Measurements from ENCODE around the gene NOTUM.

The NOTUM gene

GRCh38 chr17:81932333-81932983, 28.5 kb downstream of the NOTUM start:
- TF ChIP-seq Cebpa-rat (IDR thresholded peaks at IDR 0.05): no peak
- H3K27me3 ChIP-seq: peaks cover 15 to 24% (median 19%) of the 10 kb centered on the region in 11 experiments
- no peak overlapping the region for H3K27ac ChIP-seq
- H3K9ac ChIP-seq: no peak overlapping the region
- peaks cover 0 to 31% (median 18%) of the 10 kb centered on the region in 11 experiments; a peak in 11 of 22 replicates for H3K36me3 ChIP-seq
- H3K4me3 ChIP-seq: no peak overlapping the region
- peak overlapping the region; percentile 16 to 97 (median 61); a peak in 19 of 22 replicates for H3K4me2 ChIP-seq
- no peaks in the 10 kb centered on the region for H3K9me3 ChIP-seq (replicated peaks in 1 of 11)
- H3K4me1 ChIP-seq: peaks cover 34 to 87% (median 73%) of the 10 kb centered on the region in 10 experiments
- peaks cover 0 to 77% (median 24%) of the 10 kb centered on the region in 11 experiments; a peak in 12 of 22 replicates for H4K20me1 ChIP-seq

GRCh38 chr17:81931557-81932332, 29.2 kb downstream of the NOTUM start:
- Histone ChIP-seq H3K4me2 (peak overlapping the region; percentile 16 to 97 (median 61); a peak in 21 of 22 replicates), H3K27me3 (peaks cover 15 to 24% (median 19%) of the 10 kb centered on the region in 11 experiments), H4K20me1 (peaks cover 0 to 77% (median 24%) of the 10 kb centered on the region in 11 experiments; a peak in 12 of 22 replicates), H3K9me3 (replicated peaks in 1 of 11) (no peaks in the 10 kb centered on the region), H3K9ac (peak overlapping the region in 3 of 11 experiments; percentile 17 to 52 (median 38); a peak in 2 of 22 replicates), H3K4me3 (no peak overlapping the region), H3K4me1 (peaks cover 32 to 83% (median 67%) of the 10 kb centered on the region in 10 experiments), H3K27ac (no peak overlapping the region), H3K36me3 (peaks cover 0 to 31% (median 18%) of the 10 kb centered on the region in 11 experiments; a peak in 11 of 22 replicates)
- TF ChIP-seq Cebpa-rat (IDR thresholded peaks at IDR 0.05): no peak

- TF ChIP-seq Cebpa-rat (IDR thresholded peaks at IDR 0.05): no peak
- peaks cover 0 to 31% (median 18%) of the 10 kb centered on the region in 11 experiments; a peak in 11 of 22 replicates for H3K36me3 ChIP-seq
- peaks cover 15 to 24% (median 19%) of the 10 kb centered on the region in 11 experiments for H3K27me3 ChIP-seq
- H3K4me2 ChIP-seq: peak overlapping the region in 10 of 11 experiments; percentile 16 to 97 (median 61); a peak in 19 of 22 replicates
- no peaks in the 10 kb centered on the region for H3K9me3 ChIP-seq (replicated peaks in 1 of 11)
- peaks cover 28 to 81% (median 64%) of the 10 kb centered on the region in 10 experiments for H3K4me1 ChIP-seq
- peaks cover 1 to 82% (median 27%) of the 10 kb centered on the region in 11 experiments; a peak in 14 of 22 replicates for H4K20me1 ChIP-seq
- H3K27ac ChIP-seq: no peak overlapping the region
- H3K9ac ChIP-seq: peak overlapping the region in 2 of 11 experiments; percentile 38 to 52; a peak in 2 of 22 replicates
- no peak overlapping the region for H3K4me3 ChIP-seq
Measured at GRCh38 chr17:81931189-81931556, 29.8 kb downstream of the NOTUM start.

- H3K9ac ChIP-seq: peak overlapping the region in 3 of 11 experiments; percentile 32 to 52 (median 38); a peak in 3 of 22 replicates
- peaks cover 29 to 81% (median 64%) of the 10 kb centered on the region in 10 experiments for H3K4me1 ChIP-seq
- TF ChIP-seq Cebpa-rat (IDR thresholded peaks at IDR 0.05): no peak
- H3K36me3 ChIP-seq: peaks cover 0 to 28% (median 18%) of the 10 kb centered on the region in 11 experiments; a peak in 11 of 22 replicates
- no peak overlapping the region for H3K4me3 ChIP-seq
- H3K27me3 ChIP-seq: peaks cover 15 to 24% (median 19%) of the 10 kb centered on the region in 11 experiments
- H3K27ac ChIP-seq: no peak overlapping the region
- no peaks in the 10 kb centered on the region for H3K9me3 ChIP-seq (replicated peaks in 1 of 11)
- peaks cover 8 to 83% (median 27%) of the 10 kb centered on the region in 11 experiments; a peak in 15 of 22 replicates for H4K20me1 ChIP-seq
- H3K4me2 ChIP-seq: peak overlapping the region in 10 of 11 experiments; percentile 16 to 97 (median 61); a peak in 18 of 22 replicates
Measured at GRCh38 chr17:81930142-81931125, 30.6 kb downstream of the NOTUM start.

GRCh38 chr17:81929253-81930141, 31.5 kb downstream of the NOTUM start:
- peaks cover 15 to 24% (median 19%) of the 10 kb centered on the region in 11 experiments for H3K27me3 ChIP-seq

GRCh38 chr17:81928544-81929252, 32.3 kb downstream of the NOTUM start:
- Histone ChIP-seq H3K4me1 (peaks cover 46 to 84% (median 71%) of the 10 kb centered on the region in 10 experiments), H4K20me1 (peaks cover 10 to 74% (median 27%) of the 10 kb centered on the region in 11 experiments; a peak in 17 of 22 replicates), H3K9me3 (replicated peaks in 1 of 11) (no peaks in the 10 kb centered on the region), H3K9ac (peak overlapping the region; percentile 89 to 99 (median 96)), H3K4me3 (peak overlapping the region; percentile 91 to 99 (median 94)), H3K36me3 (peaks cover 0 to 13% (median 8%) of the 10 kb centered on the region in 11 experiments; a peak in 9 of 22 replicates), H3K27ac (peak overlapping the region in 10 of 11 experiments; percentile 93 to 99 (median 98); a peak in 18 of 22 replicates), H3K27me3 (peaks cover 15 to 24% (median 19%) of the 10 kb centered on the region in 11 experiments), H3K4me2 (peak overlapping the region; percentile 88 to 98 (median 97))
- no peak for TF ChIP-seq Cebpa-rat (IDR thresholded peaks at IDR 0.05)

More at GRCh38 chr17:81929253-81930141, 31.5 kb downstream of the NOTUM start:
- peaks cover 10 to 81% (median 23%) of the 10 kb centered on the region in 11 experiments; a peak in 17 of 22 replicates for H4K20me1 ChIP-seq
- peak overlapping the region in 6 of 10 experiments; percentile 91 to 98 (median 94); a peak in 9 of 20 replicates for H3K4me3 ChIP-seq
- TF ChIP-seq Cebpa-rat (IDR thresholded peaks at IDR 0.05): no peak
- peak overlapping the region; percentile 88 to 98 (median 97) for H3K4me2 ChIP-seq
- peak overlapping the region in 5 of 11 experiments; percentile 94 to 99 (median 97); a peak in 11 of 22 replicates for H3K9ac ChIP-seq
- no peaks in the 10 kb centered on the region for H3K9me3 ChIP-seq (replicated peaks in 1 of 11)
- H3K36me3 ChIP-seq: peaks cover 0 to 20% (median 15%) of the 10 kb centered on the region in 11 experiments; a peak in 11 of 22 replicates
- peaks cover 38 to 81% (median 65%) of the 10 kb centered on the region in 10 experiments for H3K4me1 ChIP-seq
- no peak overlapping the region for H3K27ac ChIP-seq
